Ectodermal cell (in vitro differentiated cells): ENCODE results near the gene ZNF749.
"Not testable (repeated sequence)": the region's sequence is repeated elsewhere in the genome, so short reads cannot be mapped to it uniquely, and the experiment has no call there.

Experiments
- H3K27ac ChIP-seq: 2 replicates; pipeline ENCODE4 v1.7.0; 2013; ENCODE audit warnings: mild to moderate bottlenecking, low read depth, low read length; ENCODE audit not compliant: insufficient read depth, poor library complexity, severe bottlenecking
- H3K27me3 ChIP-seq: 2 replicates; pipeline ENCODE4 v1.7.0; 2013; ENCODE audit warnings: mild to moderate bottlenecking, low read length; ENCODE audit not compliant: insufficient read depth, control insufficient read depth, poor library complexity, severe bottlenecking
- H3K36me3 ChIP-seq: one replicate; pipeline ENCODE4 v1.7.0; 2013; ENCODE audit warnings: low read length; ENCODE audit not compliant: control insufficient read depth, insufficient read depth
- H3K4me1 ChIP-seq: one replicate; pipeline ENCODE4 v1.7.0; 2013; ENCODE audit warnings: low read length; ENCODE audit not compliant: control insufficient read depth, insufficient read depth
- H3K4me3 ChIP-seq: 2 replicates; pipeline ENCODE4 v1.7.0; 2013; ENCODE audit warnings: low read depth, low read length, control low read depth; ENCODE audit not compliant: insufficient read depth
- H3K9me3 ChIP-seq: 2 replicates; pipeline ENCODE4 v1.7.0; 2013; ENCODE audit warnings: mild to moderate bottlenecking, low read length, moderate library complexity; ENCODE audit not compliant: control insufficient read depth
- WGBS, 2 experiments: methylation state at CpG; one replicate each; pipeline ENCODE4 v1.1.7; 2013; ENCODE audit warnings: missing lambda C conversion rate in 2 of 2; 5-methylcytosine and 5-hydroxymethylcytosine counted together

The ZNF749 gene

GRCh38 chr19:57466489-57466888 is 31.4 kb downstream of the ZNF749 start:
- Histone ChIP-seq H3K4me3 (no peak overlapping the region), H3K27ac (no peak overlapping the region), H3K36me3 (peaks cover 12% of the 10 kb centered on the region), H3K9me3 (peaks cover 9% of the 10 kb centered on the region), H3K4me1 (no peaks in the 10 kb centered on the region), H3K27me3 (no peaks in the 10 kb centered on the region)
- WGBS, 2 experiments = 93 to 97% methylated on average over 5 of the region's 5 CpGs

GRCh38 chr19:57473646-57474045 is 38.5 kb downstream of the ZNF749 start:
- H3K36me3 ChIP-seq = peaks cover 50% of the 10 kb centered on the region
- H3K27me3 ChIP-seq = no peaks in the 10 kb centered on the region
- H3K27ac ChIP-seq = no peak overlapping the region
- H3K4me3 ChIP-seq = no peak overlapping the region
- peaks cover 16% of the 10 kb centered on the region for H3K9me3 ChIP-seq
- H3K4me1 ChIP-seq = peaks cover 4% of the 10 kb centered on the region
- WGBS, 2 experiments = 90 to 96% methylated on average over 4 of the region's 4 CpGs

GRCh38 chr19:57477191-57478008 is 42.3 kb downstream of the ZNF749 start, which contains the start of gene ZNF772:
Gene ZNF772 (minus strand): TSS chr19:57477566. CDS start chr19:57477309, 257 bp downstream.
- H3K4me1 ChIP-seq = peaks cover 4% of the 10 kb centered on the region
- no peaks in the 10 kb centered on the region for H3K27me3 ChIP-seq
- H3K36me3 ChIP-seq = peaks cover 41% of the 10 kb centered on the region
- H3K27ac ChIP-seq = peak within 1 kb of the TSS; percentile 21
- H3K9me3 ChIP-seq = peaks cover 11% of the 10 kb centered on the region
- WGBS, 2 experiments = 12 to 13% methylated on average over 38 of the region's 38 CpGs
- H3K4me3 ChIP-seq = peak within 1 kb of the TSS; percentile 94

GRCh38 chr19:57487477-57488298 is 52.6 kb downstream of the ZNF749 start, which contains the start of gene ZNF419:
Gene ZNF419 (plus strand): TSS chr19:57487750. CDS start chr19:57487951, 201 bp downstream.
- Histone ChIP-seq H3K36me3 (peaks cover 14% of the 10 kb centered on the region), H3K4me3 (peak within 1 kb of the TSS; percentile 94)
- H3K4me1 ChIP-seq, H3K27me3 ChIP-seq, H3K9me3 ChIP-seq, H3K27ac ChIP-seq: not testable (repeated sequence)
- WGBS, 2 experiments = 2 to 3% methylated on average over 49 to 55 of the region's 69 CpGs

GRCh38 chr19:57488299-57488644 is 53.1 kb downstream of the ZNF749 start:
- not testable (repeated sequence) for H3K27me3 ChIP-seq, H3K4me1 ChIP-seq, H3K27ac ChIP-seq, H3K9me3 ChIP-seq
- Histone ChIP-seq H3K4me3 (peak overlapping the region; percentile 94), H3K36me3 (peaks cover 19% of the 10 kb centered on the region)
- no CpG with 5 or more reads among the region's 1 CpG for WGBS, 2 experiments
